ENCODE measurements around the gene CARD9. TPM values are rescaled to one million over a fixed set of nuclear protein-coding genes. Genes with fewer than 3 reads are reported as not detected.

The CARD9 gene
- total RNA-seq, 1 donor, result 8.5 TPM

GRCh38 chr9:136333045-136333444 is 40.4 kb downstream of the CARD9 start:
- no peak overlapping the region for H3K4me3 ChIP-seq (ENCODE audit: low read length)
- H3K9me3 ChIP-seq (ENCODE audit: low read depth, low read length), result no peaks in the 10 kb centered on the region
- H3K4me1 ChIP-seq (ENCODE audit: insufficient read depth, low read length), result peaks cover 10% of the 10 kb centered on the region
- no peaks in the 10 kb centered on the region for H3K27me3 ChIP-seq (ENCODE audit: insufficient read depth, low read length)

- Histone ChIP-seq H3K27me3 (ENCODE audit: insufficient read depth, low read length) (no peaks in the 10 kb centered on the region), H3K4me1 (ENCODE audit: insufficient read depth, low read length) (peaks cover 11% of the 10 kb centered on the region), H3K9me3 (ENCODE audit: low read depth, low read length) (no peaks in the 10 kb centered on the region), H3K4me3 (ENCODE audit: low read length) (no peak overlapping the region)
Observed at GRCh38 chr9:136332482-136332983, 40.9 kb downstream of the CARD9 start.

GRCh38 chr9:136331556-136332481 is 41.6 kb downstream of the CARD9 start:
- Histone ChIP-seq H3K27me3 (ENCODE audit: insufficient read depth, low read length) (peaks cover 1% of the 10 kb centered on the region), H3K4me3 (ENCODE audit: low read length) (no peak overlapping the region), H3K4me1 (ENCODE audit: insufficient read depth, low read length) (peaks cover 13% of the 10 kb centered on the region), H3K9me3 (ENCODE audit: low read depth, low read length) (no peaks in the 10 kb centered on the region)

- no peak overlapping the region for H3K4me3 ChIP-seq (ENCODE audit: low read length)
- H3K4me1 ChIP-seq (ENCODE audit: insufficient read depth, low read length), result peaks cover 17% of the 10 kb centered on the region
- no peaks in the 10 kb centered on the region for H3K9me3 ChIP-seq (ENCODE audit: low read depth, low read length)
- H3K27me3 ChIP-seq (ENCODE audit: insufficient read depth, low read length), result peaks cover 4% of the 10 kb centered on the region
Observed at GRCh38 chr9:136331030-136331429, 42.4 kb downstream of the CARD9 start.

- peaks cover 17% of the 10 kb centered on the region for H3K4me1 ChIP-seq (ENCODE audit: insufficient read depth, low read length)
- H3K9me3 ChIP-seq (ENCODE audit: low read depth, low read length), result no peaks in the 10 kb centered on the region
- no peak overlapping the region for H3K4me3 ChIP-seq (ENCODE audit: low read length)
- peaks cover 4% of the 10 kb centered on the region for H3K27me3 ChIP-seq (ENCODE audit: insufficient read depth, low read length)
Observed at GRCh38 chr9:136330406-136330990, 43.0 kb downstream of the CARD9 start.

- Histone ChIP-seq H3K9me3 (ENCODE audit: low read depth, low read length) (no peaks in the 10 kb centered on the region), H3K4me1 (ENCODE audit: insufficient read depth, low read length) (peaks cover 17% of the 10 kb centered on the region), H3K27me3 (ENCODE audit: insufficient read depth, low read length) (peaks cover 4% of the 10 kb centered on the region), H3K4me3 (ENCODE audit: low read length) (no peak overlapping the region)
Observed at GRCh38 chr9:136329636-136330405, 43.6 kb downstream of the CARD9 start.

GRCh38 chr9:136329211-136329627 is 44.2 kb downstream of the CARD9 start:
- peaks cover 17% of the 10 kb centered on the region for H3K4me1 ChIP-seq (ENCODE audit: insufficient read depth, low read length)

GRCh38 chr9:136328622-136329041 is 44.8 kb downstream of the CARD9 start:
- no peaks in the 10 kb centered on the region for H3K9me3 ChIP-seq (ENCODE audit: low read depth, low read length)
- peaks cover 17% of the 10 kb centered on the region for H3K4me1 ChIP-seq (ENCODE audit: insufficient read depth, low read length)
- peaks cover 4% of the 10 kb centered on the region for H3K27me3 ChIP-seq (ENCODE audit: insufficient read depth, low read length)
- H3K4me3 ChIP-seq (ENCODE audit: low read length), result no peak overlapping the region

More at GRCh38 chr9:136329211-136329627, 44.2 kb downstream of the CARD9 start:
- Histone ChIP-seq H3K9me3 (ENCODE audit: low read depth, low read length) (no peaks in the 10 kb centered on the region), H3K27me3 (ENCODE audit: insufficient read depth, low read length) (peaks cover 4% of the 10 kb centered on the region), H3K4me3 (ENCODE audit: low read length) (no peak overlapping the region)

GRCh38 chr9:136328011-136328621 is 45.4 kb downstream of the CARD9 start:
- H3K9me3 ChIP-seq (ENCODE audit: low read depth, low read length), result no peaks in the 10 kb centered on the region
- H3K27me3 ChIP-seq (ENCODE audit: insufficient read depth, low read length), result peaks cover 4% of the 10 kb centered on the region
- no peak overlapping the region for H3K4me3 ChIP-seq (ENCODE audit: low read length)
- peaks cover 17% of the 10 kb centered on the region for H3K4me1 ChIP-seq (ENCODE audit: insufficient read depth, low read length)

- H3K9me3 ChIP-seq (ENCODE audit: low read depth, low read length), result no peaks in the 10 kb centered on the region
- peaks cover 4% of the 10 kb centered on the region for H3K27me3 ChIP-seq (ENCODE audit: insufficient read depth, low read length)
- peaks cover 17% of the 10 kb centered on the region for H3K4me1 ChIP-seq (ENCODE audit: insufficient read depth, low read length)
- no peak within 1 kb of the TSS for H3K4me3 ChIP-seq (ENCODE audit: low read length)
Observed at GRCh38 chr9:136327304-136327974, 46.0 kb downstream of the CARD9 start, which contains the start of gene GPSM1. TSS of gene GPSM1 (plus strand) at chr9:136327539. CDS start at chr9:136327696, 157 bp downstream.

GRCh38 chr9:136326761-136327303 is 46.6 kb downstream of the CARD9 start:
- peaks cover 4% of the 10 kb centered on the region for H3K27me3 ChIP-seq (ENCODE audit: insufficient read depth, low read length)
- H3K4me3 ChIP-seq (ENCODE audit: low read length), result no peak overlapping the region
- H3K4me1 ChIP-seq (ENCODE audit: insufficient read depth, low read length), result peaks cover 17% of the 10 kb centered on the region
- no peaks in the 10 kb centered on the region for H3K9me3 ChIP-seq (ENCODE audit: low read depth, low read length)

- Histone ChIP-seq H3K9me3 (ENCODE audit: low read depth, low read length) (no peaks in the 10 kb centered on the region), H3K4me1 (ENCODE audit: insufficient read depth, low read length) (peaks cover 17% of the 10 kb centered on the region), H3K4me3 (ENCODE audit: low read length) (no peak overlapping the region), H3K27me3 (ENCODE audit: insufficient read depth, low read length) (peaks cover 4% of the 10 kb centered on the region)
Observed at GRCh38 chr9:136326061-136326760, 47.3 kb downstream of the CARD9 start.

- Histone ChIP-seq H3K4me3 (ENCODE audit: low read length) (no peak overlapping the region), H3K4me1 (ENCODE audit: insufficient read depth, low read length) (peaks cover 17% of the 10 kb centered on the region), H3K9me3 (ENCODE audit: low read depth, low read length) (no peaks in the 10 kb centered on the region), H3K27me3 (ENCODE audit: insufficient read depth, low read length) (peaks cover 4% of the 10 kb centered on the region)
Observed at GRCh38 chr9:136325358-136325757, 48.1 kb downstream of the CARD9 start.

Measured in mononuclear cell (primary cell).